PC-9 (cell line): Measurements from ENCODE around the gene ALDH18A1. TPM values are rescaled to one million over a fixed set of nuclear protein-coding genes. Genes with fewer than 3 reads are reported as not detected.

Experiments used
- BruUV-seq: library from RNA; stranded (reverse); fragments of 400-500 nt; replicated peaks from 2 replicates; lab custom pipeline; 2021; lab: Mats Ljungman, UMichigan
- CTCF ChIA-PET: fragments of 300-600 bp; sonication (Branson Sonifier 250); formaldehyde crosslinking; loops from one replicate; lab custom pipeline; 2022; ENCODE audit warnings: antibody characterized with exemption; lab: Charles Lee
- POLR2A ChIA-PET: fragments of 300-600 bp; sonication (Branson Sonifier 250); formaldehyde crosslinking; loops from one replicate; lab custom pipeline; 2022; ENCODE audit warnings: antibody characterized with exemption; ENCODE audit not compliant: unreplicated experiment; lab: Charles Lee
- DNase-seq, 2 experiments: peaks; one replicate each; pipeline versions ENCODE4 v3.0.0 to v3.0.0-alpha.2; 2015 to 2022; ENCODE audit warnings: mixed read lengths in 1 of 2
- H2AFZ ChIP-seq: fragments of 200-600 bp; sonication (generic); 2 replicates; pipeline ENCODE4 v1.8.1; 2017; ENCODE audit warnings: antibody characterized with exemption
- H3F3A ChIP-seq: fragments of 200-600 bp; sonication (generic); 2 replicates; pipeline ENCODE4 v1.8.1; 2017; ENCODE audit warnings: antibody characterized with exemption, mild to moderate bottlenecking, low read depth; ENCODE audit not compliant: insufficient read depth
- H3K27ac ChIP-seq: fragments of 200-600 bp; sonication (generic); 2 replicates; pipeline ENCODE4 v1.6.1; 2016; ENCODE audit warnings: mixed run types
- H3K27me3 ChIP-seq: fragments of 200-600 bp; sonication (generic); 2 replicates; pipeline ENCODE4 v1.6.1; 2016; ENCODE audit warnings: low read depth, mixed run types; ENCODE audit not compliant: insufficient read depth
- H3K36me3 ChIP-seq: fragments of 200-600 bp; sonication (generic); 2 replicates; pipeline ENCODE4 v1.6.1; 2016; ENCODE audit warnings: low read depth, mixed run types
- H3K4me1 ChIP-seq: fragments of 200-600 bp; sonication (generic); replicated peaks from 2 replicates; pipeline ENCODE4 v1.6.1; 2016; ENCODE audit warnings: mixed run types; ENCODE audit not compliant: insufficient read depth
- H3K4me2 ChIP-seq: fragments of 200-600 bp; sonication (generic); 2 replicates; pipeline ENCODE4 v1.6.1; 2017; ENCODE audit warnings: mixed run types
- H3K4me3 ChIP-seq: fragments of 200-600 bp; sonication (generic); 2 replicates; pipeline ENCODE4 v1.6.1; 2016; ENCODE audit warnings: mixed run types
- H3K79me2 ChIP-seq: fragments of 200-600 bp; sonication (generic); 2 replicates; pipeline ENCODE4 v1.6.1; 2017; ENCODE audit warnings: low read depth, mixed run types
- H3K9me2 ChIP-seq: fragments of 200-600 bp; sonication (generic); 2 replicates; pipeline ENCODE4 v1.8.1; 2017; ENCODE audit warnings: mild to moderate bottlenecking; ENCODE audit not compliant: insufficient read depth
- H3K9me3 ChIP-seq: fragments of 200-600 bp; sonication (generic); 2 replicates; pipeline ENCODE4 v1.8.1; 2016; ENCODE audit warnings: low read depth; ENCODE audit not compliant: insufficient read depth
- H4K20me1 ChIP-seq: fragments of 200-600 bp; sonication (generic); 2 replicates; pipeline ENCODE4 v1.8.1; 2017; ENCODE audit not compliant: insufficient read depth
- CTCF ChIP-seq: fragments of 200-600 bp; sonication (generic); conservative IDR thresholded peaks from 2 replicates; pipeline ENCODE4 v1.6.1; 2017; ENCODE audit warnings: mixed run types, antibody characterized with exemption, mild to moderate bottlenecking, moderate library complexity
- EZH2 ChIP-seq: fragments of 200-600 bp; sonication (generic); IDR thresholded peaks from 2 replicates; pipeline ENCODE4 v1.8.0; 2017; ENCODE audit warnings: antibody characterized with exemption, low read depth
- intact Hi-C: fragments of 100-400 bp; cut with micrococcal nuclease; formaldehyde crosslinking; loops from one replicate; pipeline ENCODE4 v1.10.0; 2022; ENCODE audit not compliant: unreplicated experiment
- total RNA-seq: library from RNA; stranded (reverse); gene quantifications from 2 replicates; pipeline ENCODE4 v1.2.3, GENCODE V29; 2021

The ALDH18A1 gene
- total RNA-seq, 1 experiment from 2014 or later = 35.3 TPM

- no peak for DNase-seq
- Histone ChIP-seq H2AFZ (no peak overlapping the region), H3K79me2 (no peaks in the 10 kb centered on the region), H3K36me3 (no peaks in the 10 kb centered on the region), H3K9me3 (no peaks in the 10 kb centered on the region), H3K27ac (no peak overlapping the region), H3K9me2 (no peaks in the 10 kb centered on the region), H3F3A (no peaks in the 10 kb centered on the region), H3K4me1 (no peaks in the 10 kb centered on the region), H3K4me2 (no peak overlapping the region), H3K4me3 (no peak overlapping the region), H3K27me3 (no peaks in the 10 kb centered on the region), H4K20me1 (no peaks in the 10 kb centered on the region)
- intact Hi-C loops = no loop called here
- BruUV-seq = no TSS peak
- CTCF ChIA-PET = no interaction called here
- POLR2A ChIA-PET = no interaction called here
- no peak for TF ChIP-seq CTCF
- TF ChIP-seq EZH2 = no peak
These were observed 77.2 kb downstream of the ALDH18A1 start for GRCh38 chr10:95579292-95579691.

DNA sequence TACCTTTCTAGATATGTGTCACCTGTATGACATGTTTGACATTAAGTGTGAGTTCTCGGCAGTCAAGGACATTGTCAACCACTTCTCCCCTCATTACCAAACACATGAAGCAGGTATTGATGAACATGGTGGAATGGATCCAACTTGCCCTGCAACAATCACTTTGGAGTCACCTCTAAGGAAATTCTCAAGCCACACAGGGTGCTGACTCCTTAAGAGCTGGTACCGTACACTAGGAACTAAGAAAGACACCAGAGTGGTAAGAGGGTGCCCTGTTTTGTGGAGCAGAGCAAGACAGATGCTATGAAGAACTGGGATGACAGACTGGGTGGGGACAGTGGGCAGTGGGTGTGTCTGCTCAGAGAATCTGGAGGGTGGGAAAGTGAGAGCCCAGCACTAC lies 77.9 kb downstream of the ALDH18A1 start:
- no peaks in the 10 kb centered on the region for H4K20me1 ChIP-seq

GRCh38 chr10:95574649-95575365 lies 81.7 kb downstream of the ALDH18A1 start:
- no peak overlapping the region for H3K27ac ChIP-seq
- no TSS peak for BruUV-seq

More for the DNA sequence above, 77.9 kb downstream of the ALDH18A1 start:
- intact Hi-C loops = no loop called here
- POLR2A ChIA-PET = no interaction called here
- H3K4me1 ChIP-seq = no peaks in the 10 kb centered on the region
- no peaks in the 10 kb centered on the region for H3F3A ChIP-seq
- H3K9me2 ChIP-seq = no peaks in the 10 kb centered on the region
- H3K4me2 ChIP-seq = no peak overlapping the region
- H3K27me3 ChIP-seq = no peaks in the 10 kb centered on the region
- TF ChIP-seq CTCF (no peak), EZH2 (no peak)
- BruUV-seq = no TSS peak
- DNase-seq = no peak
- no peaks in the 10 kb centered on the region for H3K9me3 ChIP-seq
- CTCF ChIA-PET = interaction anchor here (0.6 kb wide), 1 partner anchor 51 kb away, joined by 4 read pairs; no protein-coding TSS in a partner anchor
- no peak overlapping the region for H3K4me3 ChIP-seq
- no peak overlapping the region for H3K27ac ChIP-seq
- H3K79me2 ChIP-seq = no peaks in the 10 kb centered on the region
- H2AFZ ChIP-seq = no peak overlapping the region
- H3K36me3 ChIP-seq = no peaks in the 10 kb centered on the region

More at GRCh38 chr10:95574649-95575365, 81.7 kb downstream of the ALDH18A1 start:
- Histone ChIP-seq H3K36me3 (no peaks in the 10 kb centered on the region), H3F3A (no peaks in the 10 kb centered on the region), H3K9me2 (no peaks in the 10 kb centered on the region), H4K20me1 (no peaks in the 10 kb centered on the region), H3K79me2 (no peaks in the 10 kb centered on the region), H3K9me3 (no peaks in the 10 kb centered on the region), H2AFZ (no peak overlapping the region), H3K4me1 (no peaks in the 10 kb centered on the region), H3K4me2 (no peak overlapping the region), H3K4me3 (no peak overlapping the region), H3K27me3 (no peaks in the 10 kb centered on the region)
- POLR2A ChIA-PET = no interaction called here
- CTCF ChIA-PET = no interaction called here
- DNase-seq = no peak
- intact Hi-C loops = no loop called here
- TF ChIP-seq CTCF (no peak), EZH2 (no peak)
